IMR-90 (cell line): ENCODE data around the gene FXYD6.

Source experiments
- CTCF ChIP-seq: conservative IDR thresholded peaks from 2 replicates; pipeline ENCODE4 v1.5.1; 2012; ENCODE audit warnings: mild to moderate bottlenecking, low read depth, low read length, improper control_type of control experiment
- POLR2A ChIP-seq: IDR thresholded peaks from 2 replicates; pipeline ENCODE4 v1.6.1; 2012; ENCODE audit warnings: mild to moderate bottlenecking, low read depth, low read length

DNA sequence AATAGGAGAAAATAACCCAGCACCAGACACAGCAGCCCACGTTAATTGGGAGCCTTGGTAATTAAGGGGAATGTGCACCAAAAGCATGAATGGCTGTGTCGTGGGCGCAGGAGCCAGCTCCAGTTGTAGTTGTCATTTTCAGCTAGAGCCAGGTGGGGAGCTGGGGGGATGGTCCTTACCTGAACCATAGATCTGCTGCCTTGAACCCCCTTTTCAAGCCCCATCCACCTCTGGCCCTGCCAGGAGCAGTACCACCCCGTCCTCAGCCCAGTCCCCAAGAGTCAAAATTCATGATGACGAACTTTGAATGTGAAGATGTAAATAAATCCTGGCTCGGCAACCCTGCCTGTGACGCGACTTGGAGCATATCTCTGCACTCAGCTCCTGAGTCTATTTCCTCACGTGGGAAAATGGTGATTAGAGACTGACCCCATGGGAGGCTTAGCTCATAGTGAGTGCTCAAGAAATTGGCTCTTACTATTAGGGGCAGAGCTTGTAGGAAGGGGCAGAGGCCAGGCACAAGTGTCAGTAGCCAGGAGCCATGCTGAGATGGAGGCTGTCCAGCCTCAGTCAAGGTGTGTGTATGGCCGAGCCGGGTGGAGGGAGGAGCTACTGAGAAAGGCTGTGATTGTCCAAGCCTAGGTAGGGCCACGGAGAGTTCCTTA lies 794 bp upstream of the FXYD6 start:
- TF ChIP-seq CTCF (no peak), POLR2A (no peak)
